Heart left ventricle (tissue), 16 donors: ENCODE data around the gene ELOVL5. TPM values are rescaled to one million over a fixed set of nuclear protein-coding genes. Genes with fewer than 3 reads are reported as not detected.
A peak's percentile ranks its signal among the peaks of the same experiment; 100 is the strongest.

ENCODE experiments used
- ATAC-seq, 4 donors: fragments of 200-7000 bp; cut with Tn5 transposase; one replicate each; pipeline ENCODE4 v1.9.1; 2020 to 2022; ENCODE audit warnings: moderate library complexity in 4 of 4, mild to moderate bottlenecking in 3 of 4, moderate number of reproducible peaks in 1 of 4
- DNase-seq, 5 donors: peaks; one replicate each; pipeline ENCODE4 v3.0.0-alpha.2; 2020
- H3K27ac ChIP-seq, 12 donors: fragments of 200-600 bp; sonication (generic) in 4 of 12; one replicate each; pipeline versions ENCODE4 v1.5.0 to v1.8.0; 2016 to 2022; ENCODE audit warnings: mild to moderate bottlenecking in 2 of 12
- H3K27me3 ChIP-seq, 9 donors: fragments of 200-600 bp; sonication (generic) in 2 of 9; one replicate each; pipeline versions ENCODE4 v1.5.1 to v1.8.0; 2016 to 2022; ENCODE audit warnings: mild to moderate bottlenecking in 3 of 9
- H3K36me3 ChIP-seq, 9 donors: fragments of 200-600 bp; sonication (generic) in 2 of 9; one replicate each; pipeline versions ENCODE4 v1.5.0 to v1.8.0; 2018 to 2022; ENCODE audit warnings: mild to moderate bottlenecking in 2 of 9
- H3K4me1 ChIP-seq, 12 donors: fragments of 200-600 bp; sonication (generic) in 4 of 12; one replicate each; pipeline versions ENCODE4 v1.5.0 to v1.8.0; 2016 to 2022; ENCODE audit warnings: mild to moderate bottlenecking in 3 of 12
- H3K4me3 ChIP-seq, 12 donors: fragments of 200-600 bp; sonication (generic) in 4 of 12; one replicate each; pipeline versions ENCODE4 v1.5.0 to v1.8.0; 2017 to 2022; ENCODE audit warnings: mild to moderate bottlenecking in 9 of 12, moderate library complexity in 4 of 12
- H3K9me3 ChIP-seq, 12 donors: fragments of 200-600 bp; sonication (generic) in 4 of 12; one replicate each; pipeline versions ENCODE4 v1.5.0 to v1.8.0; 2016 to 2022; ENCODE audit warnings: mild to moderate bottlenecking in 1 of 12
- CTCF ChIP-seq, 12 donors: fragments of 200-600 bp; sonication (generic) in 4 of 12; IDR thresholded peaks; one replicate each; pipeline versions ENCODE4 v1.5.0 to v1.8.0; 2018 to 2022; ENCODE audit warnings: antibody characterized with exemption in 12 of 12, mild to moderate bottlenecking in 5 of 12
- POLR2A ChIP-seq, 2 donors: fragments of 450-650 bp; IDR thresholded peaks; one replicate each; pipeline ENCODE4 v1.6.1; 2017; ENCODE audit warnings: antibody characterized with exemption in 2 of 2, mild to moderate bottlenecking in 2 of 2, moderate library complexity in 2 of 2
- WGBS, 4 donors: extraction: QIAGEN DNeasy Blood & Tissue Kit in 2 of 4; methylation state at CpG; one replicate each; pipeline versions ENCODE4 v1.1.5 to v1.1.7; 2013 to 2018; 5-methylcytosine and 5-hydroxymethylcytosine counted together
- intact Hi-C, 10 donors: fragments of 100-400 bp; cut with DNase I; formaldehyde crosslinking; loops; one replicate each; pipeline versions ENCODE4 v1.11.1 to v1.14.2; 2022
- polyA plus RNA-seq, 2 donors: library from polyadenylated mRNA; stranded (reverse); fragments of 200-250 nt; gene quantifications; one replicate each; pipeline ENCODE4 v1.2.3, GENCODE V29; 2013
- total RNA-seq, 9 donors: library from RNA; depleted of rRNA in 2 of 9; stranded (reverse); fragments of >200 nt in 2 of 9; fragmentation: NEBNext Ultra II Directional in 3 of 9; extraction: Animal tissue kit (Norgen Biotek cat#: 25700) in 3 of 9; gene quantifications; one replicate each; pipeline versions ENCODE4 v1.1.0 to v1.2.4, GENCODE V29; 2016 to 2023
- donor health status: ischemic (EF 13 %, LVEDD 7.1; RV severe dilation, severe dysfunction).
- donor health status: healthy with polysubstance abuse.
- donor health status: DM: no; HTN: yes; CAD: no.
- donor health status: DM: no; HTN: no; CAD: no.
- donor health status: ischemic (EF 25% LVEDD 6.9; RV normal size, moderate dysfunction).
- donor health status: ischemic (EF 25% LVEDD 5.7; RV mildly dilated, moderate dysfunction).
- donor health status: healthy.
- donor health status: DM: yes; HTN: yes; CAD: no.
- donor health status: ischemic (EF 35%, LVEDD 5.7; RV mildly dilated, moderate dysfunction).
- donor health status: nonischemic (EF 11% LVEDD 7.7; RV severe dilation, severe dysfunction).
- donor health status: DM: yes; HTN: yes; CAD: no.
- donor health status: PGD.
- donor health status: ischemic (EF 29% LVEDD 5.4; RV normal size, mild dysfunction).
- donor health status: nonischemic (EF 23%, LVEDD 6.1; RV moderate dilation, normal function).

Gene ELOVL5
- total and polyA plus RNA-seq, 11 donors, result 9.6 to 47.9 (median 29.3) TPM

DNA sequence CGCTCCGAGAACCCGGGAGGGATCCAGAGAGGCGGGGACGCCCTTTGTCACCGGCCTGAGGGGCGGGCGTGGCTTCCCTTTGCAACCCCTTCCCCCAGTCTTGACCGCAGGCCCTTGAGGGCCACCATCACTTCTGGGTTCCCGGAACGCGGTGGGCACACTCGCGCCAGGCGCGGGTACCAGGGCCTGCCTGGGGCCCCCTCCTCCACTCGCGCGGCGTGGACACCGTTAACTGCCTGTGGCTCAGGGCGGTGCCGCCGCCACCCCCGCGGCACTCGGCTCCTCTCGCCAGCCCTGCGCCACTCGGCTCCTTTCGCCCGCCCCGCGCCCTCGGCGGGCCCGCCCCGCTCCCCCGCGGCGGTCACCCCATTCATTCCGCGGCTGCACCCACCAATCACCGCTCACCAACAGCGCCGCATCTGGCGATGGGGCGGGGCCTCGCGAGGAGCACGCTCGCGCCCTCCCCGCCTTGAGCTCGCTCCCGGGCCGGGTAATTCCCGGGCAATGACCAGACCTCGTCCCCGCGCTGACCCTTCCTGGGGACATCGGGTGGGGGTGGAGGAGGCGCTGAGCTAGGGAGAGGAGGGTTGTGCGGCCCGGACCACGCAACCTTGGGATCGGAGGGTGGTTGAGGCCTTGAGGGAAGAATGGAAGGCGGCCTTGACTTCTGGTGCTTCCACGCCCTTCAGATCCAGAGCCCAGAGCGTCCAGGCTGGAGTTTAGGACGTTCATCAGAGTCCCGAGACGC, 10.5 kb upstream of the ELOVL5 start:
- TF ChIP-seq CTCF (IDR thresholded peaks at IDR 0.05) (peak in 1 of 12 donors; percentile 22), POLR2A (IDR thresholded peaks at IDR 0.05) (peak; percentile 60 to 84)
- H3K4me1 ChIP-seq, result peaks cover 0 to 29% (median 10%) of the 10 kb centered on the region in 12 donors
- no peaks in the 10 kb centered on the region for H3K9me3 ChIP-seq
- H3K27ac ChIP-seq, result peak overlapping the region; percentile 90 to 97 (median 94)
- intact Hi-C loops, result loop anchor here in 4 of 10 donors (5.0 to 10.0 kb wide), 5 partner anchors 62 to 187 kb away; no protein-coding TSS in a partner anchor
- ATAC-seq, result peak; percentile 96 to 98 (median 98)
- WGBS, 4 donors, result 0 to 1% (median 0%) methylated on average over 39 to 73 of the region's 73 CpGs
- no peaks in the 10 kb centered on the region for H3K27me3 ChIP-seq
- peak overlapping the region; percentile 49 to 78 (median 70) for H3K4me3 ChIP-seq
- H3K36me3 ChIP-seq, result no peaks in the 10 kb centered on the region
- peak; percentile 97 to 98 (median 97) for DNase-seq

DNA sequence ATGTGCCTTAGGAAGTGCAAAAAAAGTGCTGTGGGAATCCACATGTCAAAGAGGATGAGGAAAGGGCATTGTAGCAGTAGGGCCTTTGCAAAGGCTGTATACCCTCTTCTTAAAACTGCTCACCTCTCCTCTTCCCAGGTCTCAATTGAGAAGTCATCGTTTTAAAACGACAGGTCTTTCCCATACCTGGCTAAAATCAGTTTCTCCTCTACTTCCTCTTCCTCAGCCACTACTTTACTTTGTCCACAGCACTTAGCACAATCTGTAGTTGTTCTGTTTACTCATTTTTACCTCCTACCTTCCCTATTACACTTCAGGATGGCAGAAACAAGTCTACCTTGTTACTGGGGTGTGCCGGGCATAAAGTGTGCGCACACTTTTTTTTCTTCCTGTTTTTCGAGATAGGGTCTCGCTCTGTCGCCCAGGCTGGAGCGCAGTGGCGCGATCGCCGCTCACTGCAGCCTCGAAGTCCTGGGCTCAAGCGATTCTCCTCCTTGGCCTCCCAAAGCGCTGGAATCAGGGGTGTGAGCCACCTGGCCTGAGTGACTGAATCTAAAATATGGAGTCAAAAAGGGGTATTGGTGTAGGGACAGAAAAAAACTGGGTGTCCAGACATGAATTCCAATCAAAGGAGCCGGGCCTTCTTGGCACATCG, 9.8 kb upstream of the ELOVL5 start:
- Histone ChIP-seq H3K27me3 (no peaks in the 10 kb centered on the region), H3K9me3 (no peaks in the 10 kb centered on the region), H3K36me3 (no peaks in the 10 kb centered on the region), H3K4me3 (peak overlapping the region; percentile 49 to 78 (median 70)), H3K27ac (peak overlapping the region; percentile 90 to 97 (median 94)), H3K4me1 (peaks cover 0 to 29% (median 10%) of the 10 kb centered on the region in 12 donors)
- TF ChIP-seq CTCF (IDR thresholded peaks at IDR 0.05) (no peak), POLR2A (IDR thresholded peaks at IDR 0.05) (no peak)
- intact Hi-C loops, result loop anchor here in 4 of 10 donors (5.0 to 10.0 kb wide), 5 partner anchors 61 to 186 kb away; no protein-coding TSS in a partner anchor
- DNase-seq (no peak), ATAC-seq (no peak)
- WGBS, 4 donors, result 15 to 25% (median 18%) methylated on average over 17 of the region's 17 CpGs

DNA sequence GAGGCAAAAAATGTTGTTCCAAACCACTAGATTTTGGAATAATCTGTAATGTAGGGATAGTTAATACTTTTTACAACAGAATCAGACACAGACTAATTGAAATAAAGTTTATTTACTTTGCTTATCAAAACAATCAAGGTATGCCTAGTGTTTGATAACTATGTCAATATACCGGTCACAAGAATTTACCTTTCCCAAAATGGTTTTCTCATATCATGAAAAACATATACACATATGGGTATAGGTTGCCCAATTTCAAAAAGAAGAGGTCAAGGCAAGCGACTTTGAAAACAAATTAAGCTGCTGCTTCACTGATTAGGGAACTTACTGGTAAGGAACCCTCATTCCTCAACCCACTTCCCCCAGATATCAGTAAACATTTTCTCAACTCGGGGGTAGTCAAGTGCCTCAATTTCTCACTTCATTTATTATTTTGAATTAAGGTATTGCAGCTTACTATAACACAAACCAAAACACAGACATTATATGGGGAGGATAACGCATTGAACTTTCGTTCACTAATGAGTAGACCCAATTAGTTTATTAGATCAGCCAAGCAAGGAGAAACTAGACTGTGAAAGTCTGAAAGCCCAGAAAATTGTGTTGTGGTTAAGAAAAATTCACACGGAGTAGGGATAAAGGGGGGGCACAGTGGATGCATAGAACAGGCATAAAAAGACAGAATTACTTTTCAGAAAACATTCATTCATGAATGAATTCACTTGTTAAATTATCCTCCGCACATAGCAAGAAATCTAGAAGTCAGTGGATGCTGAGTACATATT, 9.0 kb upstream of the ELOVL5 start:
- Histone ChIP-seq H3K9me3 (no peaks in the 10 kb centered on the region), H3K36me3 (no peaks in the 10 kb centered on the region), H3K27me3 (no peaks in the 10 kb centered on the region), H3K27ac (peak overlapping the region in 3 of 12 donors; percentile 93 to 97 (median 94)), H3K4me1 (peaks cover 0 to 29% (median 10%) of the 10 kb centered on the region in 12 donors), H3K4me3 (no peak overlapping the region)
- no peak for ATAC-seq
- TF ChIP-seq CTCF (IDR thresholded peaks at IDR 0.05) (no peak), POLR2A (IDR thresholded peaks at IDR 0.05) (no peak)
- DNase-seq, result no peak
- intact Hi-C loops, result loop anchor here in 4 of 10 donors (5.0 to 10.0 kb wide), 5 partner anchors 60 to 185 kb away; no protein-coding TSS in a partner anchor
- WGBS, 4 donors, result 86 to 91% (median 89%) methylated on average over 7 of the region's 7 CpGs
